Tibial artery (tissue), 4 donors: Measurements from ENCODE around the gene IL1RL1.

Experiments
- DNase-seq, 2 donors: peaks; one replicate each; pipeline ENCODE4 v3.0.0-alpha.2; 2019
- H3K27ac ChIP-seq, 2 donors: fragments of 200-600 bp; sonication (generic) in 1 of 2; 1 replicate in 1 of 2; 2 replicates in 1 of 2; pipeline ENCODE4 v1.5.1; 2018 to 2019; ENCODE audit warnings: mild to moderate bottlenecking in 1 of 2
- H3K27me3 ChIP-seq, 2 donors: fragments of 200-600 bp; sonication (generic) in 1 of 2; one replicate each; pipeline versions ENCODE4 v1.5.1 to v1.6.0; 2016 to 2019
- H3K36me3 ChIP-seq, 3 donors: fragments of 200-600 bp; sonication (generic) in 2 of 3; one replicate each; pipeline ENCODE4 v1.5.1; 2016 to 2019; ENCODE audit warnings: mild to moderate bottlenecking in 2 of 3
- H3K4me1 ChIP-seq, 4 donors: fragments of 200-600 bp; sonication (generic) in 2 of 4; 1 replicate in 3 of 4; 2 replicates in 1 of 4; pipeline ENCODE4 v1.5.1; 2016 to 2019
- H3K4me3 ChIP-seq, 2 donors: fragments of 200-600 bp; sonication (generic) in 1 of 2; 1 replicate in 1 of 2; 2 replicates in 1 of 2; pipeline ENCODE4 v1.5.1; 2018 to 2019; ENCODE audit warnings: mild to moderate bottlenecking in 2 of 2
- H3K9me3 ChIP-seq, 3 donors: fragments of 200-600 bp; sonication (generic) in 1 of 3; one replicate each; pipeline ENCODE4 v1.5.1; 2016 to 2019
- intact Hi-C: fragments of 100-400 bp; cut with DNase I; formaldehyde crosslinking; loops from one replicate; pipeline ENCODE4 v1.15.0; 2023; ENCODE audit warnings: low total_unique reads
- TF ChIP-seq, protein P1 (sequence below), 2 experiments: fragments of 200-600 bp in 1 of 2; fragments of 450-650 bp in 1 of 2; IDR thresholded peaks; one replicate each; pipeline ENCODE4 v1.5.1; 2017 to 2019; ENCODE audit warnings: antibody characterized with exemption in 2 of 2, mild to moderate bottlenecking in 1 of 2, moderate library complexity in 1 of 2

IL1RL1 gene

DNA sequence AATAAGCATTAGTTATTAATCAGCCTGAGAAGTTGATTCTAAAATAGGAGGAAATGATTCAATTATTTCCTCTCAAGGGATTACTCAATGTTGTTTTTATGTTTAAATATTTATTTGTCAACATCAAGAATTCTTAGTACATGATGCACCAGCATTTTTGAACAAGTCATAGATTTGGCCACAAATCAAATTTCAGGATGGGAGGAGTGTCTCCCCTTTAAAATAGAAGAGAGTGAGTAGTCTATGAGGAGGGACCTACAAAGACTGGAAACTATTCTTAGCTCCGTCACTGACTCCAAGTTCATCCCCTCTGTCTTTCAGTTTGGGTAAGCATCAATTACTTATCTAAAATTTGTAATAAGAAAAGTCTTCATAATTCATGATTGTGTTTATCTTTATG is 25.6 kb downstream of the IL1RL1 start:
- Histone ChIP-seq H3K9me3 (no peaks in the 10 kb centered on the region), H3K4me3 (no peak overlapping the region), H3K4me1 (peaks cover 0 to 16% (median 0%) of the 10 kb centered on the region in 4 donors), H3K36me3 (no peaks in the 10 kb centered on the region), H3K27me3 (no peaks in the 10 kb centered on the region), H3K27ac (no peak overlapping the region)
- intact Hi-C loops, result no loop called here
- DNase-seq, result no peak
- TF ChIP-seq, protein P1, sequence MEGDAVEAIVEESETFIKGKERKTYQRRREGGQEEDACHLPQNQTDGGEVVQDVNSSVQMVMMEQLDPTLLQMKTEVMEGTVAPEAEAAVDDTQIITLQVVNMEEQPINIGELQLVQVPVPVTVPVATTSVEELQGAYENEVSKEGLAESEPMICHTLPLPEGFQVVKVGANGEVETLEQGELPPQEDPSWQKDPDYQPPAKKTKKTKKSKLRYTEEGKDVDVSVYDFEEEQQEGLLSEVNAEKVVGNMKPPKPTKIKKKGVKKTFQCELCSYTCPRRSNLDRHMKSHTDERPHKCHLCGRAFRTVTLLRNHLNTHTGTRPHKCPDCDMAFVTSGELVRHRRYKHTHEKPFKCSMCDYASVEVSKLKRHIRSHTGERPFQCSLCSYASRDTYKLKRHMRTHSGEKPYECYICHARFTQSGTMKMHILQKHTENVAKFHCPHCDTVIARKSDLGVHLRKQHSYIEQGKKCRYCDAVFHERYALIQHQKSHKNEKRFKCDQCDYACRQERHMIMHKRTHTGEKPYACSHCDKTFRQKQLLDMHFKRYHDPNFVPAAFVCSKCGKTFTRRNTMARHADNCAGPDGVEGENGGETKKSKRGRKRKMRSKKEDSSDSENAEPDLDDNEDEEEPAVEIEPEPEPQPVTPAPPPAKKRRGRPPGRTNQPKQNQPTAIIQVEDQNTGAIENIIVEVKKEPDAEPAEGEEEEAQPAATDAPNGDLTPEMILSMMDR (IDR thresholded peaks at IDR 0.05), result no peak

DNA sequence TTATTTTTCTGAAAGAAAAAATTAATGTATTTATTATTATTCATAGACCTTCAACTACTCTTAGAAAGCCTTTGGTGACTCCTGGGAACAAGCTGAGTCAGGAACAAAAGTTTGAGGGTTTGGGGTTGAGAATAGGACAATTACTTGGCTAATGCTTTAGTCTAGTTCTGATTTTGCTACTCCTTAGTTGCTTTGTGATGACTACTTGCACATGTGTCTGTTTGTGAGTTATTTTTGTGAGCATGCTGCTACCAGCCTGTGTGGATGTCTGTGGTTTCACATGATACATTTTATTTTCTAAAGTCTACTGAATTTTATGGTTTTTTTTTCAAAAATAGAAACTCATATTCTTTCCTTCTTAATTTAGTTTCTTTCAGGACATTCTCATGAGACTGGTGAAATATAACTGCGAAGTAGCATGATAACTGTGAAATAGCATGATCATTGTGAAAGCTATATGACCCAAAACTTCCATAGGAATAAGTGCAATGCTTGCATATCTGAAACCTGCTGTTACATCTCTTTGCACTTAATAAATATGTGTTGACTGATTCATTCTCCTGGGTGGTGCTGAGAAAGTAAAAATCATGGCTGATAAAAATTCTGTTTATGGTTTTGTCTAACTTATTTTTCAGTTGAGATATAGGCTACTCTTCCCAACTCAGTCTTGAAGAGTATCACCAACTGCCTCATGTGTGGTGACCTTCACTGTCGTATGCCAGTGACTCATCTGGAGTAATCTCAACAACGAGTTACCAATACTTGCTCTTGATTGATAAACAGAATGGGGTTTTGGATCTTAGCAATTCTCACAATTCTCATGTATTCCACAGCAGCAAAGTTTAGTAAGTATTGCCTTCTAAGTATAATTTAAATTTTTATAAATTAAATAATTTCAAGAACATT is 26.4 kb downstream of the IL1RL1 start:
- Histone ChIP-seq H3K27ac (no peak overlapping the region), H3K27me3 (no peaks in the 10 kb centered on the region), H3K9me3 (no peaks in the 10 kb centered on the region), H3K36me3 (no peaks in the 10 kb centered on the region), H3K4me1 (peaks cover 0 to 21% (median 0%) of the 10 kb centered on the region in 4 donors), H3K4me3 (no peak overlapping the region)
- TF ChIP-seq, protein P1 (IDR thresholded peaks at IDR 0.05), result no peak
- intact Hi-C loops, result no loop called here
- DNase-seq, result no peak

DNA sequence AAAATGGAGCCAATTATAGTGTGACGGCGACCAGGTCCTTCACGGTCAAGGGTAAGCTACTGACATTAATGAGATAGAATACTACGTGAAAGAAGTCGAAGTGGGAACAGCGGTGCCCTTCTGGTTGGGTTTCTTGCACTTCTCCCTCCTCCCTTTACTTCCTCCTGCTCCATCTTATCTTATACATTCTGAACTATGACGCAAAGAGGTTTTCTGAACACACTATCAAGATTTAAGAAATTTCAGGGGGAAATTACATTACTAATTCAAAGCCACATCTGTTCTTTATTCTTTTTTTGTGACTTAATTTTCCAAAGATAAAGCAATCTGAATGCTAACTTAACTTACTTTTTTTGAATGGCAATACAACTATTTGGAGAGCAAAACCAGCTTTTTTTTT is 29.4 kb downstream of the IL1RL1 start:
- intact Hi-C loops, result loop anchor here (5.0 kb wide), 1 partner anchor 318 kb away; no protein-coding TSS in a partner anchor
- Histone ChIP-seq H3K27ac (no peak overlapping the region), H3K36me3 (no peaks in the 10 kb centered on the region), H3K27me3 (no peaks in the 10 kb centered on the region), H3K9me3 (no peaks in the 10 kb centered on the region), H3K4me3 (no peak overlapping the region), H3K4me1 (peaks cover 0 to 29% (median 4%) of the 10 kb centered on the region in 4 donors)
- no peak for DNase-seq
- TF ChIP-seq, protein P1 (IDR thresholded peaks at IDR 0.05), result no peak

DNA sequence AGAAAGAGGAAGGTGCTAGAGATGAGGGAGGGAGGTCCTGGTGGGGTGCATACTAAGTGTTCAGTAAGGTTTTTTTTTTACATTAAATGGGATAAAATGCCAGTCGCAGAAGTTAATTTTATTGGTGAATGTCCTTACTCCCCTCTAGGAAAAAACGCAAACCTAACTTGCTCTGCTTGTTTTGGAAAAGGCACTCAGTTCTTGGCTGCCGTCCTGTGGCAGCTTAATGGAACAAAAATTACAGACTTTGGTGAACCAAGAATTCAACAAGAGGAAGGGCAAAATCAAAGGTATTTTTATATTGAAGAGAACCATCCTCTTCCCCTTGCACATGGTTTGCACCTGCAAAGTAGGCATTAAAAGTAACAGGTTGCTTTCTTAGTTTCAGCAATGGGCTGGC is 31.5 kb downstream of the IL1RL1 start:
- Histone ChIP-seq H3K27ac (peak overlapping the region in 1 of 2 donors; percentile 43), H3K4me1 (peaks cover 0 to 15% (median 4%) of the 10 kb centered on the region in 4 donors), H3K36me3 (no peaks in the 10 kb centered on the region), H3K4me3 (no peak overlapping the region), H3K9me3 (no peaks in the 10 kb centered on the region), H3K27me3 (no peaks in the 10 kb centered on the region)
- peak in 1 of 2 donors; percentile 22 for DNase-seq
- intact Hi-C loops, result loop anchor here (5.0 kb wide), 1 partner anchor 321 kb away; no protein-coding TSS in a partner anchor
- TF ChIP-seq, protein P1 (IDR thresholded peaks at IDR 0.05), result peak; percentile 29 to 30

DNA sequence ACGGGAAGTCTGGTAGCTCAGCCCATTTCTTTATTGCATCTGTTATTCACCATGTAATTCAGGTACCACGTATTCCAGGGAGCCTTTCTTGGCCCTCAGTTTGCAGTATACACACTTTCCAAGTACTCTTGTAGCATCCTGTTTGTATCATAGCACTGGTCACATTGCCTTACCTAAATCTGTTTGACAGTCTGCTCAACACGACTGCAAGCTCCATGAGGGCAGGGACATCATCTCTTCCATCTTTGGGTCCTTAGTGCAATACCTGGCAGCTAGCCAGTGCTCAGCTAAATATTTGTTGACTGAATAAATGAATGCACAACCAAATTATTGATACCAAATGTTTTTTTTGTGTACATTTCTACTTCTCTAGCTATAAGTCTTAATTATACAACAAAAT is 33.0 kb downstream of the IL1RL1 start:
- DNase-seq, result no peak
- H3K9me3 ChIP-seq, result no peaks in the 10 kb centered on the region
- TF ChIP-seq, protein P1 (IDR thresholded peaks at IDR 0.05), result no peak
- H3K27me3 ChIP-seq, result no peaks in the 10 kb centered on the region
- intact Hi-C loops, result loop anchor here (5.0 kb wide), 1 partner anchor 322 kb away; no protein-coding TSS in a partner anchor
- no peak overlapping the region for H3K4me3 ChIP-seq
- H3K36me3 ChIP-seq, result no peaks in the 10 kb centered on the region
- H3K4me1 ChIP-seq, result peaks cover 0 to 15% (median 4%) of the 10 kb centered on the region in 4 donors
- no peak overlapping the region for H3K27ac ChIP-seq
